Measurements from ENCODE around the gene FAN1.

Gene FAN1

DNA sequence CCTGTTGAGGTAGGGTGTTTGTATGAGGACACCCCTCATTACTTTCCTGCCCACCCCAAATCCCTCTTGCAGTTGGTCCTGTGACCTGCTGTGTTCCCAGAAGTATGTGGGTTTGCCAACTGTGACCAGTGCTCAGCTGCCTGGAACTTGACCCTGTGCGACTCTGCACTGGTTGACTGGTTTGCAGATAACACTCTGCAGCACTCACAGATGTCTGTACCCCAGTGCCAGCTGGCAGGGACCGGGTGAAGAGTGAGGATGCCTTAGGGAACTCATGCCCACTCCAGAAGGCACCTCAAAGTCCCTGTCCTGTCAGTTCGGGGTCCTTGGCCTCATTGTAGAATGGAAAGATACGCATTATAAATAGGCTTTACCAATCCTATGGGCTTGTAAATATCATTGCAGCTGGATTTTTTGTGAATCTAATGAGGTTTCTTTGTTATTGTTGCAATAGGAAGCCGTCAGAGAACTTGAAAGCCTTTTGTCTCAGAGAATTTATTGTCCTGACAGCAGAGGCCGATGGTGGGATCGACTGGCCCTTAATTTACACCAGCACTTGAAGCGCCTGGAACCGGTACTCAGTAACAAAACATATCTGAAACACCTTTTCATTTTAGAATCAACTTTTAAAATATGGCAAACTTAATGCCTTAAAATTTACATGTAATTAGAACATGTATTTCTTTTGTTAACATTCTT is 18.2 kb downstream of the FAN1 start:
- H3K9me2 ChIP-seq (replicated peaks; ENCODE audit: low read depth, low read length): no peaks in the 10 kb centered on the region
- no peaks in the 10 kb centered on the region for H3K27me3 ChIP-seq (ENCODE audit: insufficient read depth, low read length, poor library complexity, severe bottlenecking)
- no peak overlapping the region for H3K4me3 ChIP-seq (ENCODE audit: low read length, poor library complexity, severe bottlenecking)
- H3K36me3 ChIP-seq (ENCODE audit: insufficient read depth, low read length): peaks cover 87% of the 10 kb centered on the region; the same call in 1 of the 2 replicates
- H3K4me1 ChIP-seq (ENCODE audit: insufficient read depth, low read length, poor library complexity, severe bottlenecking): peaks cover 8% of the 10 kb centered on the region
- TF ChIP-seq, protein P1, sequence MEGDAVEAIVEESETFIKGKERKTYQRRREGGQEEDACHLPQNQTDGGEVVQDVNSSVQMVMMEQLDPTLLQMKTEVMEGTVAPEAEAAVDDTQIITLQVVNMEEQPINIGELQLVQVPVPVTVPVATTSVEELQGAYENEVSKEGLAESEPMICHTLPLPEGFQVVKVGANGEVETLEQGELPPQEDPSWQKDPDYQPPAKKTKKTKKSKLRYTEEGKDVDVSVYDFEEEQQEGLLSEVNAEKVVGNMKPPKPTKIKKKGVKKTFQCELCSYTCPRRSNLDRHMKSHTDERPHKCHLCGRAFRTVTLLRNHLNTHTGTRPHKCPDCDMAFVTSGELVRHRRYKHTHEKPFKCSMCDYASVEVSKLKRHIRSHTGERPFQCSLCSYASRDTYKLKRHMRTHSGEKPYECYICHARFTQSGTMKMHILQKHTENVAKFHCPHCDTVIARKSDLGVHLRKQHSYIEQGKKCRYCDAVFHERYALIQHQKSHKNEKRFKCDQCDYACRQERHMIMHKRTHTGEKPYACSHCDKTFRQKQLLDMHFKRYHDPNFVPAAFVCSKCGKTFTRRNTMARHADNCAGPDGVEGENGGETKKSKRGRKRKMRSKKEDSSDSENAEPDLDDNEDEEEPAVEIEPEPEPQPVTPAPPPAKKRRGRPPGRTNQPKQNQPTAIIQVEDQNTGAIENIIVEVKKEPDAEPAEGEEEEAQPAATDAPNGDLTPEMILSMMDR (conservative IDR thresholded peaks at IDR 0.05; ENCODE audit: low read length): no peak
- no peak for TF ChIP-seq EZH2phosphoT487 (IDR thresholded peaks at IDR 0.05; ENCODE audit: borderline replicate concordance)
- no peaks in the 10 kb centered on the region for H3K9me3 ChIP-seq (ENCODE audit: insufficient read depth, low read depth, low read length)
- H2AFZ ChIP-seq (ENCODE audit: low read length): no peak overlapping the region
- no peaks in the 10 kb centered on the region for H4K20me1 ChIP-seq (ENCODE audit: insufficient read depth, low read length, poor library complexity, severe bottlenecking)
- no peaks in the 10 kb centered on the region for H3F3A ChIP-seq (ENCODE audit: low read depth)
- H3K79me2 ChIP-seq (ENCODE audit: insufficient read depth, low read length): no peaks in the 10 kb centered on the region; the same call in 1 of the 2 replicates
- no peak overlapping the region for H3K4me2 ChIP-seq (ENCODE audit: low read depth, low read length, poor library complexity, severe bottlenecking)
- no peak overlapping the region for H3K9ac ChIP-seq (ENCODE audit: low read depth, low read length, poor library complexity, severe bottlenecking)

DNA sequence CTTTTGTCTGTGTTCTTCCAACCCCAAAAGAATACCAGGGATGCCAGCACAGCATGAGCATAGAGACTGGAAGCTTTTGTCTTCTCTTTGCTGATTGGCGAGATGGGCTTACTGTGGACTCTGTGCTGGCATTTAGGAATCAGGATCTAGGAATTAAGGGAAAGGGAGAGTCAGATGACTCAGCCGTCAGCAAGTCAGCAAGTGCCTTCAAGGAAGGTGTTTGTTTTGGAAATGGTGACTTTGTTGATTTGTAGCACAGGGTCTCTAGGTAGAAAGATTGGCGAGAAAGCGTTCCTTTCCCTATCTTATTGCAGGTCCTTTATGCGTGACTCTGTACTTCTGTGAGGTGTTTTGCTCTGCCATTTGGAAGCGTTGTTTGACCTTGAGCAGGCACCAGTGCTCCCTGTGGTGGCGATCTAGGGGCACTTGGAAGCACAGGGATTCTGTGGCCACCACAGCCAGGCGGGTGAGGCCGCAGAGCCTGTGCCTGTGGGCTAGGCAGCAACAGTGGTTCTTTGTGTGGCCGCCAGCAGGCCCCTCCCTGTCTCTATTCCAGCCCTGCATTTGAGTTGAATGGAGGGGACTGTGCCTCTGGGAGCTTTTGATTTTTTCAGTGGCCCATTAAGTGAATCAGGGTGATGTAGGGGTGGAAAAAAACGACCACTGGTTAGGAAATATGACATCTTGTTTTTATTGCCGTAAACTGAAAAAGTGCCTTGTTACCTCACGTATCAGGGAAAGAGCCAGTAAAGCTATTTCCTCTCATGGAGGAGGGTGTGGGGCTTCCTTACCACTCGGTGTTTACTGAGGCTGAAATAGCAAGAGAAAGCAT is 19.0 kb downstream of the FAN1 start:
- Histone ChIP-seq H3K4me3 (ENCODE audit: low read length, poor library complexity, severe bottlenecking) (no peak overlapping the region), H3K27me3 (ENCODE audit: insufficient read depth, low read length, poor library complexity, severe bottlenecking) (no peaks in the 10 kb centered on the region), H3F3A (ENCODE audit: low read depth) (no peaks in the 10 kb centered on the region), H3K4me1 (ENCODE audit: insufficient read depth, low read length, poor library complexity, severe bottlenecking) (peaks cover 8% of the 10 kb centered on the region), H3K4me2 (ENCODE audit: low read depth, low read length, poor library complexity, severe bottlenecking) (no peak overlapping the region), H4K20me1 (ENCODE audit: insufficient read depth, low read length, poor library complexity, severe bottlenecking) (no peaks in the 10 kb centered on the region), H3K9me2 (replicated peaks; ENCODE audit: low read depth, low read length) (no peaks in the 10 kb centered on the region), H2AFZ (ENCODE audit: low read length) (no peak overlapping the region), H3K36me3 (ENCODE audit: insufficient read depth, low read length) (peaks cover 91% of the 10 kb centered on the region; the same call in 1 of the 2 replicates), H3K9me3 (ENCODE audit: insufficient read depth, low read depth, low read length) (no peaks in the 10 kb centered on the region), H3K9ac (ENCODE audit: low read depth, low read length, poor library complexity, severe bottlenecking) (no peak overlapping the region), H3K79me2 (ENCODE audit: insufficient read depth, low read length) (no peaks in the 10 kb centered on the region)
- TF ChIP-seq, protein P1 (conservative IDR thresholded peaks at IDR 0.05; ENCODE audit: low read length): no peak
- no peak for TF ChIP-seq EZH2phosphoT487 (IDR thresholded peaks at IDR 0.05; ENCODE audit: borderline replicate concordance)

DNA sequence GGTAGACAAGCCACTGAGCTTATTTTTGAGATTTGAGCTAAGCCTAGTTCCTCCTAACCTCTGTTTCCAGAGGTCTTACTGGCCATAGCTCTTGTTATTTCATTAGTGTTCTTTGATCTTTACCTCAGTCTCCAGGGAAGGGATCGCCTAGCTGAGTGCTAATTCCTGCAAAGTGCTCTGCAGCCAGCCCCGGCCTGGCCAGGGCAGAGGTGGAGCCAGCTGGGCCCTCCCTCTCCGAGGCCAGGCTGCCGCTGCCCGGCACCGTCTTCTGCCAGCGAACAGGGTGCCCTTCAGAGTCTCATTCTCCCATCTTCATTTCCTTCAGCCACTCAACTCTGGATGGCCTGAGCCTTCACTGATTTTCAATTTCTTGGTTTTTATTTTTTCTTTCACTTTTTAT is 19.7 kb downstream of the FAN1 start:
- no peak overlapping the region for H3K9ac ChIP-seq (ENCODE audit: low read depth, low read length, poor library complexity, severe bottlenecking)
- H3K9me3 ChIP-seq (ENCODE audit: insufficient read depth, low read depth, low read length): no peaks in the 10 kb centered on the region
- no peak overlapping the region for H2AFZ ChIP-seq (ENCODE audit: low read length)
- H3K9me2 ChIP-seq (replicated peaks; ENCODE audit: low read depth, low read length): no peaks in the 10 kb centered on the region
- no peaks in the 10 kb centered on the region for H3K27me3 ChIP-seq (ENCODE audit: insufficient read depth, low read length, poor library complexity, severe bottlenecking)
- no peak overlapping the region for H3K4me3 ChIP-seq (ENCODE audit: low read length, poor library complexity, severe bottlenecking)
- TF ChIP-seq, protein P1 (conservative IDR thresholded peaks at IDR 0.05; ENCODE audit: low read length): no peak
- no peak for TF ChIP-seq EZH2phosphoT487 (IDR thresholded peaks at IDR 0.05; ENCODE audit: borderline replicate concordance)
- H3K79me2 ChIP-seq (ENCODE audit: insufficient read depth, low read length): no peaks in the 10 kb centered on the region
- peaks cover 92% of the 10 kb centered on the region; the same call in 1 of the 2 replicates for H3K36me3 ChIP-seq (ENCODE audit: insufficient read depth, low read length)
- no peaks in the 10 kb centered on the region for H4K20me1 ChIP-seq (ENCODE audit: insufficient read depth, low read length, poor library complexity, severe bottlenecking)
- no peak overlapping the region for H3K4me2 ChIP-seq (ENCODE audit: low read depth, low read length, poor library complexity, severe bottlenecking)
- no peaks in the 10 kb centered on the region for H3F3A ChIP-seq (ENCODE audit: low read depth)
- peaks cover 8% of the 10 kb centered on the region for H3K4me1 ChIP-seq (ENCODE audit: insufficient read depth, low read length, poor library complexity, severe bottlenecking)

Data from Loucy (cell line).